ENCODE measurements around the gene HADH. TPM values are rescaled to one million over a fixed set of nuclear protein-coding genes. Genes with fewer than 3 reads are reported as not detected.

The HADH gene
- total RNA-seq, 1 experiment from 2014 or later: 39.8 TPM

DNA sequence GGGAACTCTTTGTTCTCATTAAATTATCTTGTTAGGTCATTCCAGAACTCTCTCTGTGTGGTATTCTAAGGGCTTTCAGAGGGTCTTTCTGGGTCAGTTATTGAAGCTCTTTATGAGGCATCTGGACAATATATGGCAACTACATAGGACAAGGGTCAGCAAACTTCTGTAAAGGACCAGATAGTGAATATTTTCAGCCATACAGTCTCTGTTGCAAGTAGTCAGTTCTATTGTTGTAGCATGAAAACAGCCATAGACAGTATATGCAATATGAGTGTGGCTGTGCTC, 35.1 kb downstream of the HADH start:
- DNase-seq (ENCODE audit: low spot score) (no peak), ATAC-seq (no peak)
- no peaks in the 10 kb centered on the region for H3K9me3 Mint-ChIP-seq
- CTCF ChIA-PET: interaction anchor here (0.6 kb wide), 1 partner anchor 130 kb away, joined by 3 read pairs; no protein-coding TSS in a partner anchor
- peaks cover 9% of the 10 kb centered on the region for H3K4me1 Mint-ChIP-seq
- H3K36me3 Mint-ChIP-seq: peaks cover 60% of the 10 kb centered on the region
- H3K27me3 Mint-ChIP-seq (ENCODE audit: low read depth): no peaks in the 10 kb centered on the region
- no peak overlapping the region for H3K27ac Mint-ChIP-seq
- TF ChIP-seq, protein P1, sequence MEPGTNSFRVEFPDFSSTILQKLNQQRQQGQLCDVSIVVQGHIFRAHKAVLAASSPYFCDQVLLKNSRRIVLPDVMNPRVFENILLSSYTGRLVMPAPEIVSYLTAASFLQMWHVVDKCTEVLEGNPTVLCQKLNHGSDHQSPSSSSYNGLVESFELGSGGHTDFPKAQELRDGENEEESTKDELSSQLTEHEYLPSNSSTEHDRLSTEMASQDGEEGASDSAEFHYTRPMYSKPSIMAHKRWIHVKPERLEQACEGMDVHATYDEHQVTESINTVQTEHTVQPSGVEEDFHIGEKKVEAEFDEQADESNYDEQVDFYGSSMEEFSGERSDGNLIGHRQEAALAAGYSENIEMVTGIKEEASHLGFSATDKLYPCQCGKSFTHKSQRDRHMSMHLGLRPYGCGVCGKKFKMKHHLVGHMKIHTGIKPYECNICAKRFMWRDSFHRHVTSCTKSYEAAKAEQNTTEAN (CRISPR knock-in tag; IDR thresholded peaks at IDR 0.05): no peak
- no peak for TF ChIP-seq ZNF396 (CRISPR knock-in tag; IDR thresholded peaks at IDR 0.05; ENCODE audit: borderline replicate concordance)
- TF ChIP-seq, protein P2, sequence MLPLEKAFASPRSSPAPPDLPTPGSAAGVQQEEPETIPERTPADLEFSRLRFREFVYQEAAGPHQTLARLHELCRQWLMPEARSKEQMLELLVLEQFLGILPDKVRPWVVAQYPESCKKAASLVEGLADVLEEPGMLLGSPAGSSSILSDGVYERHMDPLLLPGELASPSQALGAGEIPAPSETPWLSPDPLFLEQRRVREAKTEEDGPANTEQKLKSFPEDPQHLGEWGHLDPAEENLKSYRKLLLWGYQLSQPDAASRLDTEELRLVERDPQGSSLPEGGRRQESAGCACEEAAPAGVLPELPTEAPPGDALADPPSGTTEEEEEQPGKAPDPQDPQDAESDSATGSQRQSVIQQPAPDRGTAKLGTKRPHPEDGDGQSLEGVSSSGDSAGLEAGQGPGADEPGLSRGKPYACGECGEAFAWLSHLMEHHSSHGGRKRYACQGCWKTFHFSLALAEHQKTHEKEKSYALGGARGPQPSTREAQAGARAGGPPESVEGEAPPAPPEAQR (CRISPR knock-in tag; IDR thresholded peaks at IDR 0.05): no peak
- TF ChIP-seq, protein P3, sequence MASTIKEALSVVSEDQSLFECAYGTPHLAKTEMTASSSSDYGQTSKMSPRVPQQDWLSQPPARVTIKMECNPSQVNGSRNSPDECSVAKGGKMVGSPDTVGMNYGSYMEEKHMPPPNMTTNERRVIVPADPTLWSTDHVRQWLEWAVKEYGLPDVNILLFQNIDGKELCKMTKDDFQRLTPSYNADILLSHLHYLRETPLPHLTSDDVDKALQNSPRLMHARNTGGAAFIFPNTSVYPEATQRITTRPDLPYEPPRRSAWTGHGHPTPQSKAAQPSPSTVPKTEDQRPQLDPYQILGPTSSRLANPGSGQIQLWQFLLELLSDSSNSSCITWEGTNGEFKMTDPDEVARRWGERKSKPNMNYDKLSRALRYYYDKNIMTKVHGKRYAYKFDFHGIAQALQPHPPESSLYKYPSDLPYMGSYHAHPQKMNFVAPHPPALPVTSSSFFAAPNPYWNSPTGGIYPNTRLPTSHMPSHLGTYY (CRISPR knock-in tag; IDR thresholded peaks at IDR 0.05): no peak
- no peak for TF ChIP-seq ZNF416 (CRISPR knock-in tag; IDR thresholded peaks at IDR 0.05)
- TF ChIP-seq FOXP1 (CRISPR knock-in tag; IDR thresholded peaks at IDR 0.05; ENCODE audit: borderline replicate concordance): no peak
- no peak for TF ChIP-seq ZBTB21 (CRISPR knock-in tag; IDR thresholded peaks at IDR 0.05; ENCODE audit: borderline replicate concordance)
- TF ChIP-seq FOXK1 (CRISPR knock-in tag; IDR thresholded peaks at IDR 0.05): no peak
- no peak for TF ChIP-seq NR2C2 (CRISPR knock-in tag; IDR thresholded peaks at IDR 0.05)
- TF ChIP-seq SMAD4 (CRISPR knock-in tag; IDR thresholded peaks at IDR 0.05): no peak
- no peak for TF ChIP-seq ZNF263 (CRISPR knock-in tag; IDR thresholded peaks at IDR 0.05; ENCODE audit: low read depth)
- TF ChIP-seq ZNF138 (CRISPR knock-in tag; conservative IDR thresholded peaks at IDR 0.05): no peak
- no peak for TF ChIP-seq ZNF121 (CRISPR knock-in tag; IDR thresholded peaks at IDR 0.05)
- TF ChIP-seq, protein P4, sequence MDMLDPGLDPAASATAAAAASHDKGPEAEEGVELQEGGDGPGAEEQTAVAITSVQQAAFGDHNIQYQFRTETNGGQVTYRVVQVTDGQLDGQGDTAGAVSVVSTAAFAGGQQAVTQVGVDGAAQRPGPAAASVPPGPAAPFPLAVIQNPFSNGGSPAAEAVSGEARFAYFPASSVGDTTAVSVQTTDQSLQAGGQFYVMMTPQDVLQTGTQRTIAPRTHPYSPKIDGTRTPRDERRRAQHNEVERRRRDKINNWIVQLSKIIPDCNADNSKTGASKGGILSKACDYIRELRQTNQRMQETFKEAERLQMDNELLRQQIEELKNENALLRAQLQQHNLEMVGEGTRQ (CRISPR knock-in tag; IDR thresholded peaks at IDR 0.05): no peak
- TF ChIP-seq ESRRA (CRISPR knock-in tag; IDR thresholded peaks at IDR 0.05; ENCODE audit: borderline replicate concordance): no peak
- no peak for TF ChIP-seq GABPB1 (CRISPR knock-in tag; IDR thresholded peaks at IDR 0.05)
- TF ChIP-seq TEAD4 (CRISPR knock-in tag; IDR thresholded peaks at IDR 0.05): no peak
- TF ChIP-seq, protein P5, sequence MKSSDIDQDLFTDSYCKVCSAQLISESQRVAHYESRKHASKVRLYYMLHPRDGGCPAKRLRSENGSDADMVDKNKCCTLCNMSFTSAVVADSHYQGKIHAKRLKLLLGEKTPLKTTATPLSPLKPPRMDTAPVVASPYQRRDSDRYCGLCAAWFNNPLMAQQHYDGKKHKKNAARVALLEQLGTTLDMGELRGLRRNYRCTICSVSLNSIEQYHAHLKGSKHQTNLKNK (CRISPR knock-in tag; IDR thresholded peaks at IDR 0.05): no peak
- TF ChIP-seq FOXJ3 (CRISPR knock-in tag; IDR thresholded peaks at IDR 0.05; ENCODE audit: borderline replicate concordance): no peak
- TF ChIP-seq GRHL2 (CRISPR knock-in tag; IDR thresholded peaks at IDR 0.05; ENCODE audit: insufficient replicate concordance, severe bottlenecking): no peak
- H3K4me3 Mint-ChIP-seq: no peak overlapping the region
- POLR2A ChIA-PET: no interaction called here

DNA sequence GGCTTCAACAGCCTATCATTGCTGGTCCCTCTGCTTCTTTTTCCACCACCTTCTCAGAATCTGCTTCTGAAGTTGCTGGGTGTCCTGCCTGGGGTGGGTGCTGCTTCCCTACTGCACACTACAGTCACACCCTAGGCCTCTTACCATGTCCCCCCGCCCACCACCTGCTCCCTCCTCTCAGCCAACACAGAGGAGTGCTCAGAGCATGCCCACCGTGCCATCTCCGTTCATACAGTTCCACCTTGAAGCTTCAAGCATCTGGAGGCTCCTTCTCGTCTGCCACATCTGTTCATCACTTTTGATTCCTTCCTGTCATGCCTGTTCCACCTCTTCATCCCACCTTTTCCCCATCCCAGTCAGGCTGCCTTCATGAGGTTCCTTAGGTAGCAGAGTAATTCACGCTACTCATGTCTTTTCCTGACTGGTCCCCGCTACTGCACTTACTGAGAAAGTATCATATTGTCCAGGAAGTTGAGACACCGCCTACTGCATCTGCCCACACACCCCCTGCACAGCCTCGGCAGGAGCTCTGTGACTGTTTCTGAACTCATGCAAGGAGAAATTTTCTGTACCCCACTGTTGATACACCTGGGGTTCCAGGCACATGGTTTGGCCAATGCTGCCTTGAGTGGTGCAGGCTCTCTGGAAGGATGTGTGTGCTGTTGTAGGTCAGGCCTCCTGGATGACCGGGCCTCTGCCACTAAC, 39.5 kb downstream of the HADH start:
- Mint-ChIP-seq H3K36me3 (peaks cover 55% of the 10 kb centered on the region), H3K27ac (no peak overlapping the region), H3K9me3 (no peaks in the 10 kb centered on the region), H3K27me3 (ENCODE audit: low read depth) (no peaks in the 10 kb centered on the region), H3K4me3 (no peak overlapping the region), H3K4me1 (no peaks in the 10 kb centered on the region)
- ChIA-PET CTCF (interaction anchor here (1.8 to 2.1 kb wide), 2 partner anchors 10 to 543 kb away, joined by 11 to 15 read pairs; no protein-coding TSS in a partner anchor), POLR2A (interaction anchor here (0.6 kb wide), 1 partner anchor 614 kb away, joined by 4 read pairs; no protein-coding TSS in a partner anchor)
- ATAC-seq: no peak
- DNase-seq (ENCODE audit: low spot score): no peak
- TF ChIP-seq TP53 (CRISPR knock-in tag; IDR thresholded peaks at IDR 0.05) (no peak), FOXJ3 (CRISPR knock-in tag; IDR thresholded peaks at IDR 0.05; ENCODE audit: borderline replicate concordance) (no peak), SMAD3 (CRISPR knock-in tag; IDR thresholded peaks at IDR 0.05; ENCODE audit: borderline replicate concordance) (no peak), GRHL2 (CRISPR knock-in tag; IDR thresholded peaks at IDR 0.05; ENCODE audit: insufficient replicate concordance, severe bottlenecking) (no peak), NFE2L1 (CRISPR knock-in tag; IDR thresholded peaks at IDR 0.05) (no peak), ZNF416 (CRISPR knock-in tag; IDR thresholded peaks at IDR 0.05) (no peak), NFATC4 (CRISPR knock-in tag; IDR thresholded peaks at IDR 0.05) (no peak), ZNF317 (CRISPR knock-in tag; IDR thresholded peaks at IDR 0.05; ENCODE audit: borderline replicate concordance, low read depth) (no peak)
- TF ChIP-seq, protein P6, sequence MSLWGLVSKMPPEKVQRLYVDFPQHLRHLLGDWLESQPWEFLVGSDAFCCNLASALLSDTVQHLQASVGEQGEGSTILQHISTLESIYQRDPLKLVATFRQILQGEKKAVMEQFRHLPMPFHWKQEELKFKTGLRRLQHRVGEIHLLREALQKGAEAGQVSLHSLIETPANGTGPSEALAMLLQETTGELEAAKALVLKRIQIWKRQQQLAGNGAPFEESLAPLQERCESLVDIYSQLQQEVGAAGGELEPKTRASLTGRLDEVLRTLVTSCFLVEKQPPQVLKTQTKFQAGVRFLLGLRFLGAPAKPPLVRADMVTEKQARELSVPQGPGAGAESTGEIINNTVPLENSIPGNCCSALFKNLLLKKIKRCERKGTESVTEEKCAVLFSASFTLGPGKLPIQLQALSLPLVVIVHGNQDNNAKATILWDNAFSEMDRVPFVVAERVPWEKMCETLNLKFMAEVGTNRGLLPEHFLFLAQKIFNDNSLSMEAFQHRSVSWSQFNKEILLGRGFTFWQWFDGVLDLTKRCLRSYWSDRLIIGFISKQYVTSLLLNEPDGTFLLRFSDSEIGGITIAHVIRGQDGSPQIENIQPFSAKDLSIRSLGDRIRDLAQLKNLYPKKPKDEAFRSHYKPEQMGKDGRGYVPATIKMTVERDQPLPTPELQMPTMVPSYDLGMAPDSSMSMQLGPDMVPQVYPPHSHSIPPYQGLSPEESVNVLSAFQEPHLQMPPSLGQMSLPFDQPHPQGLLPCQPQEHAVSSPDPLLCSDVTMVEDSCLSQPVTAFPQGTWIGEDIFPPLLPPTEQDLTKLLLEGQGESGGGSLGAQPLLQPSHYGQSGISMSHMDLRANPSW (CRISPR knock-in tag; conservative IDR thresholded peaks at IDR 0.05; ENCODE audit: low read depth): no peak
- TF ChIP-seq, protein P7, sequence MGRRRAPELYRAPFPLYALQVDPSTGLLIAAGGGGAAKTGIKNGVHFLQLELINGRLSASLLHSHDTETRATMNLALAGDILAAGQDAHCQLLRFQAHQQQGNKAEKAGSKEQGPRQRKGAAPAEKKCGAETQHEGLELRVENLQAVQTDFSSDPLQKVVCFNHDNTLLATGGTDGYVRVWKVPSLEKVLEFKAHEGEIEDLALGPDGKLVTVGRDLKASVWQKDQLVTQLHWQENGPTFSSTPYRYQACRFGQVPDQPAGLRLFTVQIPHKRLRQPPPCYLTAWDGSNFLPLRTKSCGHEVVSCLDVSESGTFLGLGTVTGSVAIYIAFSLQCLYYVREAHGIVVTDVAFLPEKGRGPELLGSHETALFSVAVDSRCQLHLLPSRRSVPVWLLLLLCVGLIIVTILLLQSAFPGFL (CRISPR knock-in tag; IDR thresholded peaks at IDR 0.05; ENCODE audit: borderline replicate concordance): no peak
